AG09309 (cell line): Measurements from ENCODE around the gene MEA1.

Source experiments
- DNase-seq: peaks from one replicate; pipeline ENCODE4 v3.0.0-alpha.2; 2010; ENCODE audit warnings: low read depth
- H3K4me3 ChIP-seq: 2 replicates; pipeline ENCODE4 v1.5.1; 2011; ENCODE audit warnings: mild to moderate bottlenecking, low read depth, low read length, moderate library complexity; ENCODE audit not compliant: control insufficient read depth
- TF ChIP-seq, protein P1 (sequence below): IDR thresholded peaks from 2 replicates; pipeline ENCODE4 v1.5.1; 2011; ENCODE audit warnings: mild to moderate bottlenecking, low read depth, low read length, inconsistent platforms; ENCODE audit not compliant: insufficient read depth, control insufficient read depth; ENCODE audit errors: missing control alignments

The MEA1 gene

DNA sequence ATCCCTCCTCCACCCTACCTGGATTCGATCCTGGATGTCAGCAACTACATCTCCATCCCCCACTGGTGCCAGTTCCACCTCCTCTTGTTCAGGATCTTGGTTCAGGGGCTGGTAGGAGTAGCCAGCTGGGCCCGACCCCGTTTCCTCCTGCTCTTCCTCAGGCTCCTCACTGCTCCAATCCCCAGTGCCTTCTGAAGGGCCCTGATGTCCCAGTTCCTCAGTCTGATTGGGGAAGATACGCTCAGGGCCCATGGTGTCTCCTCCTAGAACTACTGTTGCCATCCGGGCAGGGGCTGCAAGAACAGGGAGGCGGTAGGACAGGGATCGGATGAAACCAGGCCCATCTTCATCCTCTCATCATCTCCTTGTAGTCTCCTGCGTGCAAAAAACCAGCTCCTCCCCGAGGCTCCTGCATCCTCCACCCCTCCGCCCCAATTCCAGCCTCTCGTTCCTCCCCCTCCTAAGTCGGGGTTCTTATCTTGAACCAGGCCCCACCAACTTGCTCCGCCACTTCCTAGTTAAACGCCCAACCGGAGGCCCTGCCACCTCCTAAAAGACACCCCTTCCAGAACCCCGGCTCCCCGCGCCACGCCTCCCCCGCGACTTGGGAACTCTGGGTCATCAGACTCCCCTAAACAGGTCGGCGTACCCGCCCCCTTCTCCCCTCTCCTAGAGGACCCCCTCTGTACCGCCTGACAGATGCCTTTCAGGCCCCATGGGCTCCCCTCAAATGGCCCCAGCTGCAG is 476 bp downstream of the MEA1 start:
- DNase-seq, result no peak
- peak overlapping the region; percentile 92 for H3K4me3 ChIP-seq
- TF ChIP-seq, protein P1, sequence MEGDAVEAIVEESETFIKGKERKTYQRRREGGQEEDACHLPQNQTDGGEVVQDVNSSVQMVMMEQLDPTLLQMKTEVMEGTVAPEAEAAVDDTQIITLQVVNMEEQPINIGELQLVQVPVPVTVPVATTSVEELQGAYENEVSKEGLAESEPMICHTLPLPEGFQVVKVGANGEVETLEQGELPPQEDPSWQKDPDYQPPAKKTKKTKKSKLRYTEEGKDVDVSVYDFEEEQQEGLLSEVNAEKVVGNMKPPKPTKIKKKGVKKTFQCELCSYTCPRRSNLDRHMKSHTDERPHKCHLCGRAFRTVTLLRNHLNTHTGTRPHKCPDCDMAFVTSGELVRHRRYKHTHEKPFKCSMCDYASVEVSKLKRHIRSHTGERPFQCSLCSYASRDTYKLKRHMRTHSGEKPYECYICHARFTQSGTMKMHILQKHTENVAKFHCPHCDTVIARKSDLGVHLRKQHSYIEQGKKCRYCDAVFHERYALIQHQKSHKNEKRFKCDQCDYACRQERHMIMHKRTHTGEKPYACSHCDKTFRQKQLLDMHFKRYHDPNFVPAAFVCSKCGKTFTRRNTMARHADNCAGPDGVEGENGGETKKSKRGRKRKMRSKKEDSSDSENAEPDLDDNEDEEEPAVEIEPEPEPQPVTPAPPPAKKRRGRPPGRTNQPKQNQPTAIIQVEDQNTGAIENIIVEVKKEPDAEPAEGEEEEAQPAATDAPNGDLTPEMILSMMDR, result no peak

DNA sequence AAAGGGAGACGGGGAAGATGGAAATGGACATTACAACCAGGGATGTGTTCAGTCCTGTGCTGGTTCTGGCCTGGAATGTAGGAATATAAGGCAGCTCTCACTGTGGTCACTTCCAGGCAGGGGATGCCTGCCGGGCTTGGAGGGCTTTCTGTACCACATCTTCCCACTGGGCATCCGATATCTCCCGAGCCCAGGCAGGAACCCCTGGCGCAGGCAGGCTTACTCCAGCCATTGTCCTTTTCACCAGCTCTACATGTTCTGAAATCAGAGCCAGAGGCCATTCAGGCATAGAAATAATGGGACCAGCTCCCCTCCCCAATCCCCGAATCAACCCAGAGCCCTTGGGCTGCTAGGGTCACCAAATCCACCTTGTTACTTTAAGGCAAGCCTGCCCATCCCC is 1.4 kb downstream of the MEA1 start:
- DNase-seq, result no peak
- H3K4me3 ChIP-seq, result peak overlapping the region; percentile 92
- TF ChIP-seq, protein P1, result no peak

DNA sequence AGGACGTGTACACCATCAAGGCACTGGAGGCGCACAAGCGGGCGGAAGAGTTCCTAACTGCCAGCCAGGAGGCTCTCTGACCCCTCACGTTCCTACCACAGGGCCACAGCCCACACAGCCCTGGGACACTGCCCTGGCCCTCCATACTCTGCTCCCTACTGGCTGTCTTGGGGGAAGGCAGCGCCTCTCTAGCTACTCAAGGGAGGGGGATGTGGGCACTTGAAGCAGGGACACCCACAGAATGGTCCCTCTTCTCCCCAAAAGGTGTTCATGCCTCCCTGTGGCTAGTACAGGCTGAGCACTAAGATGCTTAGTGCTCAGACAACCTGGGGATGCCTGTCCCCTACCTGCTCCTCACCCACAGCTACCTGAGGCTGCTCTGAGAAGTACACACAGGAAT is 2.5 kb downstream of the MEA1 start:
- DNase-seq, result no peak
- TF ChIP-seq, protein P1, result no peak
- no peak overlapping the region for H3K4me3 ChIP-seq

DNA sequence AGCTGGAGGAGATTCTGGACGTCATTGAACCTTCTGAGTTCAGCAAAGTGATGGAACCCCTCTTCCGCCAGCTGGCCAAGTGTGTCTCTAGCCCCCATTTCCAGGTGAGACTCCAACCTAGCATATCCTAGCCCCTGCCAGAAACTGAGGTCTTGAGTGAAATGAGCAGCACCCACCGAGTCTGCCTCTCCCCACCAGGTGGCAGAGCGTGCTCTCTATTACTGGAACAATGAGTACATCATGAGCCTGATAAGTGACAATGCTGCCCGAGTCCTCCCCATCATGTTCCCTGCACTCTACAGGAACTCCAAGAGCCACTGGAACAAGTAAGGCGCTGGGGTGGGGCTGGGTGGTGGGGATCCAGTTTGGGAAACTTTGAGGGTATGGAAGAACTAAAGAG is 4.6 kb downstream of the MEA1 start:
- H3K4me3 ChIP-seq, result no peak overlapping the region
- DNase-seq, result no peak
- TF ChIP-seq, protein P1, result peak; percentile 42

DNA sequence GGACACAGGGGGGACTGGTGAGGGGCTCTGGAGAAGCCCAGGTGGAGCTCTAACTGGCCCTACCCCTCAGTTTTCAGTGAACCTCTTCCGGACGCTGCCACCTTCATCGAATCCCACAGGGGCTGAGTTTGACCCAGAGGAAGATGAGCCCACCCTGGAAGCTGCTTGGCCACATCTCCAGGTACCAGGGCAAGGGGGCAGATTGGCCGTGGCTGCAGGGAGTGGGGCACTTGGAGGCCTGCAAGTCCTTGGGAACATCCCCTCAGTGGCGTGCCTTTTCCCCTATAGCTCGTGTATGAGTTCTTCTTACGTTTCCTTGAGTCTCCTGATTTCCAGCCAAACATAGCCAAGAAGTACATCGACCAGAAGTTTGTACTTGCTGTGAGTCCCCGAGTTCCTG is 6.6 kb downstream of the MEA1 start:
- no peak for DNase-seq
- H3K4me3 ChIP-seq, result no peak overlapping the region
- TF ChIP-seq, protein P1, result no peak

DNA sequence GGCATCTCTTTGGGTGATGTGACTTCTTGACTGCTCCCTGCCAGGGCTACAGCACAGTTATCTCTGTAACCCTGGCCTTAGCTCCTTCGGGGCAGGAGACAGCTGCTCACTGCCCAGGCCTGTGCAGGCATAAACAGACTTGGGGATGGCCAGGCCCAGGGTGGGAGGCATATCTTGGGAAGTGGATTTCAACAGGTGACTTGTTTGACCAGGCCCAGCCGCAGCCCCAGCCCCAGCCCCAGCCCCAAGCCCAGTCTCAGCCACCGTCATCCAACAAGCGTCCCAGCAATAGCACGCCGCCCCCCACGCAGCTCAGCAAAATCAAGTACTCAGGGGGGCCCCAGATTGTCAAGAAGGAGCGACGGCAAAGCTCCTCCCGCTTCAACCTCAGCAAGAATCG is 7.5 kb downstream of the MEA1 start:
- no peak for DNase-seq

More for the DNA sequence above, 7.5 kb downstream of the MEA1 start:
- TF ChIP-seq, protein P1, result no peak
- no peak overlapping the region for H3K4me3 ChIP-seq
